Fibroblast of peridontal ligament (primary cell): ENCODE results near the gene PRAMEF26.
"Not testable (repeated sequence)": the region's sequence is repeated elsewhere in the genome, so short reads cannot be mapped to it uniquely, and the experiment has no call there.

Source experiments
- DNase-seq: peaks from one replicate; pipeline ENCODE4 v3.0.0-alpha.2; 2010; ENCODE audit errors: extremely low read depth

The PRAMEF26 gene

DNA sequence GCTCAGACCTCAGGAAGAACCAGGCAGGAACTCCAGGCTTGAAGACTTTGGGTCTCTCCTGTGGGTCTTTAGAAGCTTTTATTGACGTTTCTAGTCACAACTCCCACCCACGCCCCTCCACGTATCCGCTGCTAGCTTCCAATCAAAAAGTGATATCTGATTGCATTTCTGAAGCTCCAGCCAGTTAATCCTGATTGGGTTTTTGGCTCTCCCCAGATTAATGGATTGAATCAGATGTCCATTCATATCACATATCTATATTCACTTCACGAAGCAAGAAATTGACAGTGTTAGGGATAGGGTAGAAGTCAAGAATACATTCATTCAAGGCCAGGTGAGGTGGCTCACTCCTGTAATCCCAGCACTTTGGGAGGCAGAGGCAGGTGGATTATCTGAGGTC is at the start of gene PRAMEF26:
TSS of gene PRAMEF26 (minus strand) at position 101 of the 400 bp plus-strand sequence. CDS start 2,914 bp downstream, outside the sequence.
- not testable (repeated sequence) for DNase-seq

DNA sequence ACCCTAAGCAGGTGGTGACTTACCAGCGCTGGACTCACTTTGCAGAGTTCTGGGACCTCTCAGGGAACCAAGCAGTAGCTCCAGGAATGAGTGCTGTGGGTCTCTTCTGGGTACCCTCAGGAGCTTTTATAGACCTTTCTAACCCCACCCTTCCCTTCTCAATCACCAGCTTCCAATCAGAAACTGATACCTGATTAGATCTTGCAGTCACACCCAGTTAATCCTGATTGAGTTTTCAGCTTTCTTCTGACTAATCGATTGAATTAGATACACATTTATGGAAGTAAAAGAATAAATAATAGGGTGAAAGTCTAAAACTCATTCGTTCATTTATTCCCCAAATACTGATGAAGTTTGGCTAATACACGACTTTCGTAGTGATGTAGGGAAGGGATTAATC is 45.5 kb upstream of the PRAMEF26 start, which contains the start of gene PRAMEF13:
TSS of gene PRAMEF13 (minus strand) at position 101 of the 400 bp plus-strand sequence. CDS start 1,820 bp downstream, outside the sequence.
- not testable (repeated sequence) for DNase-seq

DNA sequence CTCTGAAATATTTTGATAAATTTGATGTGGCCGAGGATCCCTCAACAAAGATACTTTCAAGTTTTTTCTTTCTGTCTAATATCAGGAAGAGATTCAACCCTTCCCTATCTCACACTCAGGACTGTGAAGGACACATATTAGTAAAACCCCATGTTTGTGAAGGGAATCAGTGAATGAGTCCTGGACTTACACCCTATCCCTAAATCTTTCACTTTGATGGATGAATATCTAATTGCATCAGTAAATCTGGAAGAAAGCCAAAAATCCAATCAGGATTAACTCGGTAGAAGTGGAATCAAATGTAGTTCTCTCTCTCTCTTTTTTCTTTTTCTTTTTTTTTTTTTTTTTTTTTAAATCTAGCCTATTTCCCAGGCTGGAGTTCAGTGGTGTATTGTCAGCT is 15.7 kb upstream of the PRAMEF26 start, which contains the start of gene PRAMEF9:
TSS of gene PRAMEF9 (plus strand) at position 301 of the 400 bp plus-strand sequence. CDS start 3,433 bp downstream, outside the sequence.
- not testable (repeated sequence) for DNase-seq

DNA sequence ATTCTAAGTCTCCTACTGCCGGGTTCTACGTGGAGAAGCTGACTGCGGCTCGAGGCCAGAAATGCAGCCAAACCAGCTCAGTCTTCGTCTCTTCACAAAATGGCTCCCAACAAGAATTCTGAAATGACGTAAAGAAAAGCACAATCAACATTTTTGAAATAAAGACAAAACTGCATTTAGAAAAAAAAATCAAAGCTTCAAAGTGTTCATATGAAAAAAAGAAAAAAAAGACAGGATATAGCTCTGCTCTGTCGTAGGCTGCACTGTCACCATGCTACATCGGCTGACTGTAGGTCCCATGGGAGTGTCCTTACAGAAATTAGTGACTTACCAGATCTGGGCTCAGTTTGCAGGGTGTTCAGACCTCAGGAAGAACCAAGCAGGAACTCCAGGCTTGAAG is 9.7 kb upstream of the PRAMEF26 start, which contains the start of gene HNRNPCL4:
TSS of gene HNRNPCL4 (minus strand) at position 101 of the 400 bp plus-strand sequence. CDS start 164 bp downstream, outside the sequence.
- DNase-seq, result not testable (repeated sequence)

DNA sequence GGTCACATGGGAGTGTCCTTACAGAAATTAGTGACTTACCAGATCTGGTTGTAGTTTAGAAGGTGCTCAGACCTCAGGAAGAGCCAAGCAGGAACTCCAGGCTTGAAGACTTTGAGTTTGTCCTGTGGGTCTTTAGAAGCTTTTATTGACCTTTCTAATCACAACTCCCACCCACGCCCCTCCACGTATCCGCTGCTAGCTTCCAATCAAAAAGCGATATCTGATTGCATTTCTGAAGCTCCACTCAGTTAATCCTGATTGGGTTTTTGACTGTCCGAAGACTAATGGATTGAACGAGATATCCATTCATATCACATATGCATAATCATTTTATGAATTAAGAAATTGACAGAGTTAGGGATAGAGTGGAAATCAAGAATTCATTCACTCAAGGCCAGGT is 39.1 kb downstream of the PRAMEF26 start, which contains the start of gene HNRNPCL2:
TSS of gene HNRNPCL2 (minus strand) at position 101 of the 400 bp plus-strand sequence. CDS start 454 bp downstream, outside the sequence.
- DNase-seq, result not testable (repeated sequence)
